HG02678 (cell line): Measurements from ENCODE around the gene CS.
"Not testable (repeated sequence)": the region's sequence is repeated elsewhere in the genome, so short reads cannot be mapped to it uniquely, and the experiment has no call there.

Experiments
- ATAC-seq: cut with Tn5 transposase; IDR thresholded peaks from one replicate; pipeline ENCODE4 v1.9.1; 2021; ENCODE audit warnings: mild to moderate bottlenecking, moderate library complexity; ENCODE audit not compliant: unreplicated experiment

CS gene

GRCh38 chr12:56321610-56322009 is 21.5 kb upstream of the CS start:
- ATAC-seq = not testable (repeated sequence)

DNA sequence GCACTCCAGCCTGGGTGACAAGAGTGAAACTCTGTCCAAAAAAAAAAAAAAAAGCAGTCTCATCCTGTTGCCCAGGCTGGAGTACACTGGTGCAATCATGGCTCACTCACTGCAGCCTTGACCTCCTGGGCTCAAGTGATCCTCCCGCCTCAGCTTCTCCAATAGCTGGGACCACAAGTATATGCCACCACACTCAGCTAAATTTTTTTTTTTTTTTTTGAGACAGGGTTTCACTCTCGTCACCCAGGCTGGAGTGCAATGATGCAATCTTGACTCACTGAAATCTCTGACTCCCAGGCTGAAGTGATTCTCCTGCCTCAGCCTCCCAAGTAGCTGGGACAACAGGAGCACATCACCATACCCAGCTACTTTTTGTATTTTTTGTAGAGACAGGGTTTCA is 20.9 kb upstream of the CS start:
- ATAC-seq = no peak

DNA sequence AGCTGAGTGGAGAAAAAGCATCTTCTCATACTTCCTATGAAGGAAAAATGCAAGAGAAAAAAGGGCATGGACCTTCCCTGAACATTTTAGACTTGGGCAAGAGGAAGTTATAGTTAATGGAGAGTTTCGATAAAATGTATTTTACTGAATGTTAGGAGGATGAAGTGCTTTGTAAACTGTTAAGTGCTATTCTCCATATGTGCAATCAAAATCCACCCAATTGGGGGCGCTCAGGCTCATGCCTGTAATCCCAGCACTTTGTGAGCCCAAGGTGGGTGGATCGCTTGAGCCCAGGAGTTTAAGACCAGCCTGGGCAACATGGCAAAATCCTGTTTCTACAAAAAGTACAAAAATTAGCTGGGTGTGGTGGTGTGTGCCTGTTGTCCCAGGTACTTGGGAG is 17.5 kb upstream of the CS start:
- no peak for ATAC-seq

DNA sequence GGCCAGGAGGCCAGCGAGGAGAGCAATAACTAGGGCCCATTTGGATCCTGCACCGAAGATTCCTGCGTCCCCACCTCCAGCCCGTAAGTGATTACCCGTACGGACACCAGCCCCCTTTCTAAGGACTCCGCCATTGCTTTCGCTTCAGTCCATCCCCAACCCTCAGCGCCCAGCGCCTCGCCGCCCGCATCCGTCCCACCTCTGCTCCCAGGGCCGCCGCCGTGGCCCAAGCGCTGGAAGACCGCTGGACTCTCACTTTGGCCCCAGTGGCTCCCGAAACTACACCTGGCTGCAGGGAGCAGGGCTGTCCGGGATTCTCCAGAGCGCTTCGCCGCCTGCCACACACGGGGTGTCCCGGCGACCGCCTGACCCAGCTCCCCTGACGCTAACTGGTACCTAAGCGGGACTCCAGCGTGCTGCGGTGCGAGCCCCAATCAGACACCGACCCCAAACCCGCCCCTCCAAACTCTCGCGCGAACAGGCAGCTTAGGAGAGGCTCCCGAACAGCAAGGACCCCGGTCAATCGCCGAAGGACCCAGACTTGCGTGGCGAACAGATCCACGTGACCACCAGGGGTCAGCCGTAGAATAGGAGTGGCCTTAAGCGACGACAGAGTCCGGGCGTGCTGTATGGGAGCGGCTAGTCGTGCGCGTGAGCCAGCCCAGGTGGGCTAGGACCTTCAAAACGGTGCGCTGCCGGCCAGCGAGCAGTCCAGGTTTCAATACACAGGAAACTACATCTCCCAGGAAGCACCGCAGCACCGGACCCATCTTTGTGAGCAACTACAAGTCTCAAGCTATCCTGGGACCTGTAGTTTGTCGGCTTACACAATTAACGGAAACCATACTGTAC is 15.7 kb upstream of the CS start, which contains the start of gene CNPY2:
CNPY2 (minus strand) TSS at position 367 of the 852 bp plus-strand sequence. CDS start 771 bp downstream, outside the sequence.
- peak; percentile 90 for ATAC-seq

GRCh38 chr12:56315249-56315621 is 15.1 kb upstream of the CS start:
- ATAC-seq = no peak

- ATAC-seq = no peak
These were observed 10.9 kb upstream of the CS start for GRCh38 chr12:56311003-56311402.

DNA sequence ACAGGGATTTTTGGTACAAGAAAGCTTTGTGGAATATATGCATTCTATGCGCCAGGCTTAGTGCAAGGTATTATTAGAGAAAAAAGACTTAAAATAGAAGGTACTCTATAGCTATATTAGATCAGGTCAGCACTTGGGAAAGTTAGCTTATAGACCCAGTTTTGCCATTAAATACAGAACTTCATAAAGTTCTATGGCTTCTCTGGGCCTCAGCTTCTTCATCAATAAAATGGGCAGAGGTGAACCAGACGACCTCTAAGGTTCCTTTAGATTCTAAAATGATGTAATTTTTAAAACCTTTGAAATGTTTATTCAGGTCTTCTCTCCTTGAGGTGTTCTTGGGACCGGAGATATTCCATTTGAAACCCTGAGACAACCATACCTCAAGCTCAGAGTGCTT is 8.6 kb upstream of the CS start:
- no peak for ATAC-seq

DNA sequence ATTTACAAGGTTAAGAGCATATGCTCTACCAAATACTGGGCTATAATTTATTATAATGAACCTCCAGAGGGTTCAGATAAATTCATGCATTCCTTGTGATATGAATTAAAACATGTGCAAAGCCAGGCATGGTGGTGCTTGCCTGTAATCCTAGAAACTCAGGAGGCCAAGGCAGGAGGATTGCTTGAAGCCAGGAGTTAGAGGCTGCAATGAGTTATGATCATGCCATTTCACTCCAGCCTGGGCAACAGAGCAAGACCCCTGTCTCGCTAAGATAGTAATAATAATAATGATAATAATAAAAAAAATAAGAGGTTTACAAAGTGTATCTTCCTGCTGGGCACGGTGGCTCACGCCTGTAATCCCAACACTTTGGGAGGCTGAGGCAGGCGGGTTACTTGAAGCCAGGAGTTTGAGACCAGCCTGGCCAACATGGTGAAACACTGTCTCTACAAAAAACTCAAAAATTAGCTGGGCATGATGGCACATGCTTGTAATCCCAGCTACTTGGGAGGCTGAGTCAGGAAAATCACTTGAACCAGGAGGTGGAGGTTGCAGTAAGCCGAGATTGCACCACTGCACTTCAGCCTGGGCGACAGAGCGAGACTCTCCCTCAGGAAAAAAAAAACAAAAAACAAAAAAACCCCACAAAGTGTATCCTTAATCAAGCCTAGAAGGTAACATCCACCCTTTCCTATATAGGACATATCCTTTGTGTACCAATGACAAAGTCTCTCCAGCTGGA is 7.3 kb upstream of the CS start:
- ATAC-seq = no peak

DNA sequence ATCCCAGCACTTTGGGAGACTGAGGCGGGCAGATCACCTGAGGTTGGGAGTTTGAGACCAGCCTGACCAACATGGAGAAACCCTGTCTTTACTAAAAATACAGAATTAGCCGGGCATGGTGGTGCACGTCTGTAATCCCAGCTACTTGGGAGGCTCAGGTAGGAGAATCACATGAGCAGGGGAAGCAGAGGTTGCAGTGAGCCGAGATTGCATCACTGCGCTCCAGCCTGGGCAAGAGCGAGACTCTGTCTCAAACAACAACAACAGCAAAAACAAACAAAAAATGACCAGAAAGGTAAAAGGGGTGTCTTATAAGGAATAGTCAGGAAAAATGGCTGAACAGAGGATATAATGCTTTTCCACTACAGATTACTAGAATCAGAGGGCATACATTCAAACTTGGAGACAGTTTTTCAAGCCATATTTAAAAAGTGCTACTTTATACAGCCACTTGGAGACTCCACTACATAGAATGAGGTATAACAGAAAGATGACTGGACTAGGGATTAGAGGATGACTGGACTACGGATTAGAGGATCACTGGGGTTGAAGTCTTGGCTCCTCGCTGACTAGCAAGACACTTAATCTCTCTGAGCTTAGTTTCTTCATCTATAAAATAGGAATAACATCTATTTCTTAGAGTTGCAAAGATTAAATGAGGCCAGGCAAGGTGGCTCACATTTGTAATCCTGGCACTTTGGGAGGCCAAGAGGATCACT is 4.9 kb upstream of the CS start:
- no peak for ATAC-seq

DNA sequence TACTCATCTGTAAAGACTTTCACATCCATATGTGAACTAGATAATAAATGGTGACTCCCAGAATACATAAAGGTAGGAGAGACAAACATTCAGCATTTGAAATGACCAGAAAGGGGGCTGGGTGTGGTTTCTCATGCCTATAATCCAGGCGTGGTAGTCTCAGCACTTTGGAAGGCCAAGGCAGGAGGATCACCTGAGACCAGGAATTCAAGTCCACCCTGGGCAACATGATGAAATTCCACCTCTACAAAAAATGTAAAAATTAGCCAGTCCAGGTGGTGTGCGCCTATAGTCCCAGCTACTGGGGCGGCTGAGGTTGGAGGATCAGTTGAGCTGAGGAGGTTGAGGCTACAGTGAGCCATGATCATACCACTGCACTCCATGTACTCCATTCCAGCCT is 4.1 kb upstream of the CS start:
- no peak for ATAC-seq

GRCh38 chr12:56300644-56301464 is 724 bp upstream of the CS start:
- ATAC-seq = no peak

GRCh38 chr12:56299308-56299852 is 750 bp downstream of the CS start:
- ATAC-seq = no peak

- no peak for ATAC-seq
These were observed 1.3 kb downstream of the CS start for GRCh38 chr12:56298828-56299227.

GRCh38 chr12:56297400-56297799 is 2.7 kb downstream of the CS start:
- ATAC-seq = no peak

- no peak for ATAC-seq
These were observed 3.8 kb downstream of the CS start for GRCh38 chr12:56296295-56296694.

DNA sequence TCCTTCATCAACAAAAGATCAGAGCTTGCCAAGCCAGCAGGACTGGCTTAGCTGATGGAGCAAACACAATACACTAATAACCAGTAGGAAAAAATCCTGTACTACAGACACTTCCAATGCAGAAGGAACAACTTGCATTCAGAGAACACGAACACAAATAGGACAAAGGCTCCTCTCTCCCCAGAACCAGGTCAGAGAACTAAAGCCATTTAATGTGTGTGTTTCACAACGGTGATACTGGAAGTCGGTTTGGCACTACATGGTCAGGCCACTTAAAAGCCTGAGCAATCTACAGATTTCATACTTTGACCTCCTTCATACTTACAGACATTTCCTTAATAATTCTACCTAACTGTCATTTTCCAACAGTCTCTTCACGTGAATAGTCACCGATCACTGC is 6.3 kb downstream of the CS start:
- ATAC-seq = no peak

DNA sequence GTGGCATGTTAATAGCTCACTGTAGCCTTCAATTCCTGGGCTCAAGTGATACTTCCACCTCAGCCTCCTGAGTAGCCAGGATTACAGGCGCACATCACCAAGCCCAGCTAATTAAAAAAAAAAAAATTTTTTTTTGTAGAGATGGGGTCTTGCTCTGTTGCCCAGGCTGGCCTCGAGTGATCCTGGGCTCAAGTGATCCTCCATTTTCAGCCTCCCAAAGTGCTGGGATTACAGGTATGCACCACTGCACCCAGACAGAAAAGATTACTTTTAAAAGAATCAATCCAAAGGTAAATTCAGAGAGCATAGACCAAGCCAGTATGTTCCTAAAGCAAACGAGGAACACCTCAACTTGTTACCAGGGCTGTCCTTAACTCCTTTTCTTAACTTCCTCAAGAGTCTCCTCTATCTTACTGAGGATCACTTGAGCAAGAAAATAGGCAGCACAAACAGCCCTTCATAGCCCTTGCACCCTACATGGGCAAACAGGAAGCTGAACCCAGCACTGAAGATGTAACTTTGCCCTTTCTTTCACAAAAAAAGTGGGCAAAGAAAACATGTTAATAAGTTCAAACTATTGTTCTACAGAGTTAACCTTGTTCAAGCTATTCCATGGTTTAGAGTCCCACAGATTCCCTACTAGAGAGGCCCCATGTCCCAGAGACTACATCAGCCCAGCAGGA is 11.3 kb downstream of the CS start:
- ATAC-seq = no peak

DNA sequence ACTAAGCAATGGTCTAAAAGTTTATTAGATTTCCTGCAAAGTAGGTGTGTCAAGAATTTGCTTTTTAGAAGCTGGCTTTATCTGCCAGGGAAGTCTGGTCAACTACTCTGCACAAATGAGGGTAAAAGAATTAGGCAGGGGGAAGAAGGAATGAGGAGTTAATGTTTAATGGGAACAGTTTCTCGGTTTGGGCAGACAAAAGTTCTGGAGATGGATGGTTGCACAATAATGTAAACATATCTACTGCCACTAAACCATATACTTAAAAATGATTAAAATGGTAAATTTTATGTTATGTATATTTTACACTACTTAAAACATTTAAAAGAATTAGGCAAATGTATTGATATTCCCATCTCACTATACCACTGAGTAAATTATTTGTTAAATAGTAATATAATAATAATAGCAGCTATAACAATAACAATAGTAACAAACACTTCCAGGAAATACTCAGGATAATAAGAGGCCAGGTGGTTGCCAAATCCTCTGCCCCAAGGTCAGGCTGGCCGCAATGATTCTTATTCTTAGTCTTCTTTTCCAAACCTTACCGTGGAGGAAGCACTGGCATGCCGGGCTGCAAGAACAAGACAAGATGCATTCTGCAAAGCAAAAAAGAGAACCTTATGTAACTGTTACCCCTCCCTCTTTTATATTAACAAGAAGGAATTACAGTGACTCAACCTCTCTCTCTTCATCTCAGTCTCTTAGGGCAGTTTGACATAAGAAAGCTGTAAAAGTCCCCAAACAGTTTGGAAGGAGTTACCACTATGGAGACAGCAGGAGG is 13.9 kb downstream of the CS start:
- no peak for ATAC-seq

- ATAC-seq = not testable (repeated sequence)
These were observed 15.9 kb downstream of the CS start for GRCh38 chr12:56284263-56284662.
